ENCODE measurements around the gene HSD17B2.
"Not testable (repeated sequence)": the region's sequence is repeated elsewhere in the genome, so short reads cannot be mapped to it uniquely, and the experiment has no call there.

The HSD17B2 gene, protein sequence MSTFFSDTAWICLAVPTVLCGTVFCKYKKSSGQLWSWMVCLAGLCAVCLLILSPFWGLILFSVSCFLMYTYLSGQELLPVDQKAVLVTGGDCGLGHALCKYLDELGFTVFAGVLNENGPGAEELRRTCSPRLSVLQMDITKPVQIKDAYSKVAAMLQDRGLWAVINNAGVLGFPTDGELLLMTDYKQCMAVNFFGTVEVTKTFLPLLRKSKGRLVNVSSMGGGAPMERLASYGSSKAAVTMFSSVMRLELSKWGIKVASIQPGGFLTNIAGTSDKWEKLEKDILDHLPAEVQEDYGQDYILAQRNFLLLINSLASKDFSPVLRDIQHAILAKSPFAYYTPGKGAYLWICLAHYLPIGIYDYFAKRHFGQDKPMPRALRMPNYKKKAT

DNA sequence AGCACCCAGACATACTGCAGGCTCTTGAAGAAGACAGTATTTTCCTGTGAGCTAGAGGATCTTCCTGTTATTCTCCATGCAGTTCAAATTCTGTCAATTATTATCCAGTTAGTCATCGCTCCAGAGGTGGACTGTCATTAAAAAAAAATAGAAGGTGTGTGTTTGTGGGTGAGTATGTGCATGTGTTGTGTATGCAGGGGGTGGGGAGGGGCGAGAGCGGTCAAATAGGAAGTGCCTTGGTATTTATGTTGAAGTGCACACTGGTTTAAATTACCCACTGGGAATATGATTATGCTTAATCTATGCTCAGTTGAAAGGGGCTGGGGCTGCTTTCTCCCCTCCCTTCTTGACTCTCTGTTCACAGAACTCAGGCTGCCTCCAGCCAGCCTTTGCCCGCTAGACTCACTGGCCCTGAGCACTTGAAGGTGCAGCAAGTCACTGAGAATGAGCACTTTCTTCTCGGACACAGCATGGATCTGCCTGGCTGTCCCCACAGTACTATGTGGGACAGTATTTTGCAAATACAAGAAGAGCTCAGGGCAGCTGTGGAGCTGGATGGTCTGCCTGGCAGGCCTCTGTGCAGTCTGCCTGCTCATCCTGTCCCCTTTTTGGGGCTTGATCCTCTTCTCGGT, at the start of gene HSD17B2:
Gene HSD17B2, plus strand, starts transcription at position 273 of the 632 bp plus-strand sequence. Its CDS starts 172 bp downstream, at position 445.
- no peak for DNase-seq (ENCODE audit: low read depth, low spot score)

DNA sequence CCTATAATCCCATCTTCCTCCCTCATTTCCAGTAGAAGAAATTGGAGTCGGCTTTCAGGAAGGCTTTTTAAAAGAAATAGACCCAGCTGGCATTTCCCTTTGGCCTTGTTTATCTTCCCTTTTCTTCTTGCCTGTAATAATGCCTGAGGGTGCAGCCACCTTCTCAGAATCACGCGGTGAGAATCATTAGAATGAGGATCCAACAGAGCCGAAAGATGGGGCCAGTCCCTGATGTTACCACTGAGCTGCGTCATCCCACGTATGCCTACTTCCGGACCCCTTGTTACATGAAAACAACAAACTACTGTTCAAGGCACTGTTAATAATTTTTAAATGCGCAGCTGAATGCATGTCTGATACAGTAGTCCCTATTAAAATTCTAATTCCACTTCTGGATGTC, 47.9 kb upstream of the HSD17B2 start:
- no peak for DNase-seq (ENCODE audit: low read depth, low spot score)

DNA sequence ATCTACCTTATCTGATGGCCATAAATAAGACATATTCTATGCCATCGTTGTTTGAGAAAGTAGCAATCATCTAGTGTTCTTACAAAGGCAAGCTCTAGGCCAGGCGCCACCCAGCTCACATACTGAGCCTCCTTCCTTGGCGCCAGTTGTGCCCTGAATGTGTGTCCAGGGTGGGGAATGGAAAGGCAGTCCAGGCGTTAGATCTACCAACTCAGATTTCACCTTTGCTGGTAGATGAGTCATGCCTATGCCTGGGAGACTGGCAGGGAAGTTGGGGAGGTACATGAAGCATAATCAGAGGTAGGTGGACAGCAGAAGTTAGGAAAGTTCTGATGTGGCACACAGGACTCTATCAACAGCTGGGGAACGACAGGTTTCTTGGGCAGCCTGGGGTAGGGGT, 47.3 kb upstream of the HSD17B2 start:
- no peak for DNase-seq (ENCODE audit: low read depth, low spot score)

DNA sequence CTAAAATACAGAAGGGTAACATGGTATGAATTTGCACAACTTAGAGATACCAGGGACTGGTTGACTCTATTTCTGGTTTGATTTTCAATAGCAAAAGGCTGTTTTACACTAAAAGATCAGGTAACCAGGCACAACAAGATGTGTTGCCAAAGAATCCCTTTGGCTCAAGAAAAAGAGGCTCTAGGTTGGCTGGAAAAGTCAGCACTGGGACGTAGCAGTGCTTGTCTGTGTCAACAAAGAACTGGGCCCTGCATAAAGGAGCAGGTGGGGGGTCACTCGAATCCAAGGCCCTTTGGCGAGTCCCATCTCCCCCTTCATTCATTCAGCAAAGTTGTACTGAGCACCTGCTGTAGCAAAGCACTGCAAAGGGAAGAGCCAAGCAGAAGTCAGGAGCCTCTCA, 42.2 kb upstream of the HSD17B2 start:
- DNase-seq (ENCODE audit: low read depth, low spot score), result no peak

DNA sequence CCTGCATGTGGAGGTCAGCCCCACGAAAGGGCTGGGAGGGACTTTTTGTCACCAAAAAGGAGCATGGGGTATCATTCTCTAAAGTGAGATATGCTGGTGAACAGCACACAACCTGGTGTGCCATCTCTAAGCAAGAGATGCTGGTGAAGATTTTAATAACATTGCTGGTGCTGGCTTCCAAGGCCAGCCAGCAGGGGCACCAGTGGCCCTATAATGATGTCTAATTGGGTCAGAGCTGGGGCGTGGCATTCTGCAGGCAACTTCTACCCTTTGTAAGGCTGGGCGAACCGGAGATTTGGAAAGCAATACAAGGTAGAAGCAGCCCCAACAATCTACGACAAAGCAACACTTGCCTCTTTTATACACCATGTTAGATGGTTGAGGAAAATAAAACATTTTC, 40.6 kb upstream of the HSD17B2 start:
- no peak for DNase-seq (ENCODE audit: low read depth, low spot score)

DNA sequence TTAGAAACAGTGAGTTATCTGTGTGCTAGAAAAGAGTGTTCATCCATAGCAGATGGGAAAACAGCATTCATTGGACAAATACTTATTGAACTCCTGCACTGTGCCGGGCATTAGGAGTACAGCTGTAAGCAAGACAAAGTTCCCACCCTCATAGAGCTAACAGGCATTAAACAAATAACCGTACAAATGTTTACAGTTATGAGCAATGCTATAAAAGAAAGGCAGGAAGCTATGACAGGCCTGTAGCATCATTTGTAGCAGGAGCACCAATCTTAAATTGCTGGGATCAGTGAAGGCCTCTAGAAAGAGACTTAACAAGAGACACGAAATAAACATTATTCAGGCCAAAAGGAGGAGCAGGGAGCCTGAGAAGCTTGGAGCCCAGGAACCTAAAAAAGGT, 39.4 kb upstream of the HSD17B2 start:
- DNase-seq (ENCODE audit: low read depth, low spot score), result no peak

DNA sequence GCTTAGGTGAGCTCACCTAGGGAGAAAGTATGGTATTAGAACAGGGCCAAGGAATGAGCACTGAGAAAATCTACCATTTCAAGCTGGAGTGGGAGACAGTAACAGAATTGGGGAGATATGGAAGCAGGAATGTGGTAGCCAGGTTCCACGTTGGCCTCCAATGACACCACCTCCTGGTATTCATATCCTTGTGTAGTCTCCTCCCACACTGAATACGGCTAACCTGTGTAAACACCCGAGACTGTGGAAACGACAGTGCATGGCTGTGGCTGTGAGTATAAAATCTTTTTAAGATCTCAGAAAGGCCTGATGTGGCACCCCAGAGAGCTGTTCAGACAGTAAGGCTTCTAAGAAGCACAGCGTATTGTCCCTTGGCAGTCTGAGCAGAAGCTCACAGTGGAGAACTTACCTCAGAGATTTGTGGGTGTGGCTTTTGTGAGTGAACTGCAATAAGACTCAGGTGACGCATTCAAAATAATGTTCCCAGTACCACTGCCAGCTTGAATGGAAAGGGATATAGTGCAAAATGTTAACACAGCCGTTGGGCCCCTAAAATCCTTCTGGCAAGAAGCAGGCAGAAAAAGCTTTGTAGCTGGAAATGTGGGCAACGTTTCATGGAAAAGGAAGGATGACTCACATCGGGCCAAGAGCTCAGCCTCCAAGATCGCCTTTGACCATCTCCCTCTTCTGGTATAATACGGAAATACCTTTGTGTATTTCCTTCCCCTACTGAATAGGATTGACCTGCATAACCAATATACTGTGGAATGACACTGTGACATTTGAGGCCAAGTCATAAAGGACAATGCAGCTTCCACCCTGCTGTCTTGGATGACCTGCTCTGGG, 38.2 kb upstream of the HSD17B2 start:
- DNase-seq (ENCODE audit: low read depth, low spot score), result peak; percentile 61

DNA sequence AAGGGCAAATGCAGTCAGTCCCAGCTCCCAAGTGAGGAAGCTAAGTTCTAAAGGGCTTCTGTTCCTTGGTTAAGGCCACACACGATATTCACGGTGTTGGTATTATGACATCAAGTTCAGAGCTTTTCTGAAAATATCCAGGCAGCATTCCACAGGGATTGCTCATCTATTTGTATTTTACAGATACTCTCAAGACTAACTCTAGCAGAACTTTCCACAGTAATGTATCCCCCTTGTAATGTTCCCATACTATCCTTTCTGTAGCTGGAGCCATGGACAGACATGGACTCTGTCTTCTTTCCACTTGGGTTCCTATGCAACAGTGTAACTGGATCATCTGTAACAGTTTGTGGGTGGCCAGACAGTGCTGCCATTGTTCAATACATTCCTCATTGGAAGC, 37.3 kb upstream of the HSD17B2 start:
- peak; percentile 80 for DNase-seq (ENCODE audit: low read depth, low spot score)

DNA sequence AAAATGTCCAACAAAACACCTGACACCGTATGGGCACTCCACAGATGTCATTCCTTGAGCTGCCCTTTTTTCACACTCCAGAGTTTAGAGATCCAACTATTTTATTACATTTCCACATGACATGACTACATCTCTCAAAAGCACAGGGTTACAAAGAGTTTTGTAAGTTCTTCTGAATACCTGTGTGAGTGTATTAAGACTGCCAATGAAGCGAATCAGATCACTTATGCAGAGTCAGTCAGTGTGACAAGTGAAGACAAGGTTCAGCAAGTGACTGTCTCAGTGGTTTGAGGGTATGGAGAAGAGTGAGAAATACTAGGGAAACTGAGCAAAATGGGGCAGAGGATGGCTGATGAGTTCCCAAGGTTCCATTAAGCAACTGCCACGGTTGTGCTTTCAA, 32.2 kb upstream of the HSD17B2 start:
- no peak for DNase-seq (ENCODE audit: low read depth, low spot score)

DNA sequence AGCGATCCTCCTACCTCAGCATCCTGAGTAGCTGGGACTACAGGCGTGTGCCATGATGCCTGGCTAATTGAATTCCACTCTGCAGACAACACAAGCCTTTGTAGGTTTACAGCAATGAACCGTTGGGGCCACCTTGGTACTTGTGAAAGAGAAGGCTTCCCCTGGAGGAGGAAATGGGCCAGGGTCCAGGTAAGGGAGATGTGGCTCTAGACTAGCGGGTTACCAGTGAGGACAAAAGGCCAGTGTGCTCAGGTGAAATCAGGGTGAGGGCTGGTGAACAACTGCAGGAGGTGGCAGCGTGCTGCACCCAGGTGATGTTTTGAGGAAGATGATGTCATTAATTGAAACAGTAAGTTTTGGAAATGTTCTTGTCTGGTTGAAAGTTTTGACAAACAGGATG, 30.5 kb upstream of the HSD17B2 start:
- DNase-seq (ENCODE audit: low read depth, low spot score), result no peak

DNA sequence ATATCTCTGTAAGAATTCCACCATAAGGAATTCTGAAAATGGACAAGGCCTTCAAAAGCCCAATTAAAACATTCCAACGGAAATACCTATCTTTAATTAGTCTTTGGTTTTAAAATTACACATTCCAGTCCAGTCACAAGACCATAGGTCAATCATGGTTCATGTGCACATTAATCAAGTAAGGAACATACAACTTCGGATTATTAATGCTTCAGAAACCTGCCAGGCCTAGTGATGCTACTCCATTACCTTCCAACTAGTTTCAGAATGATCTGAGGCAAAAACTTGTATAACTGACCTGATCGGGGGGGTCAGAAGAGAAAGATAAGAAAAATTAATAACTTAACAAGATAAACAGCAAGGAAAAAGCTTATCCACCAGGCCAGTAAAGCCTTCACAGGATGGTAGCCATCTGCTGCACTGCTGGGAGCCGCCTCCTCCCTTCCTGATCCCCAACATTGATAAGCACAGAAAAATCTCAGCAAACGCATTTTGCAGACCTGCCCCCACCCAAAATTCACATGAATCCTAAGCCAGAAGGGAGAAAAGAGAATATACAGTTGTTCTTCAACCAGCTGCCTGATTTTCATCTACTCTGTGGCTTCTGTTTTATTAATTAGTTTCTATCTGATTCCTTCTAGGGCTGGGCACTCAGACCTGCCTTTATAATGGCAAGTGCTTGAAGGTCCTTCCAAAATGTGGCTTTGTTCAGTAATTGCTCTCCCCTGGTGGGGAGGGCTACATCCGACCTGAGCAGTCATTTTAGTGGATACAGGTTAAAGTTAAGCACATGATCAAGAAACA, 29.8 kb upstream of the HSD17B2 start:
- DNase-seq (ENCODE audit: low read depth, low spot score), result peak; percentile 6

DNA sequence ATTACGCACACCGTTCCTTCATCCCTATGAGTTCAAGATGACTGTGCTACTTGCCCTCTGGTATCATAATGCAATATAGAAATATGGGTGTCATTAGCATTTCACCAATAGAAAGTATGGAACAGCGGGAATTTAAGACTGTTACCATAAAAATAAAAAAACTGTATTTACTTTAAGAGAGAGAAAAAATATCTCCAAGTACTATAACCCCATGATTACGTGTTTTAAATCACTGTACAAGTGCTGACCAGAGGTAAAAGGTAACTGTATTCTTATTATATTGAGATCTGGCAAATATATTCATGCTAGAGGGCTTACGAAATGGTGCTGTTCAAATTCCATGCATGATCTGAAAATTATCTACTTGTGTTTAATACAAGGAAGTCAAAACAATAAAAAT, 29.0 kb upstream of the HSD17B2 start:
- no peak for DNase-seq (ENCODE audit: low read depth, low spot score)

DNA sequence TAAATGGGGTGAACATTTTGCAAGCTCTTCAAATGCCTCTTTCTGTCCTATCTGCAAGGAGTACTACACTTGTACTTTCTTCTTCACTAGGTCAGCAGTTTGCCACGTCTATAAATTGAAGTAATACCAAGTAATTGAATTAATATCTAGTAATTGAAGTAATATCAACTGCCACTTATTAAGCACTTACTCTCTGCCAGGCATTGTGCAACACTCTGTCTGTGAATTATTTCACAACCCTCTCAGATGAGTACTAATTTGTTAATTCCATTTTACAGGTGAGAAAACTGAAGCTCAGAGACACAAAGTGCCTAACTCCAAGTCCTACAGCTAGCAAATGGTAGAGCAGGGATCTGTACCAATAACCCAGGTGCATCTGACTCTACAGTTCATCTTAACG, 27.9 kb upstream of the HSD17B2 start:
- DNase-seq (ENCODE audit: low read depth, low spot score), result no peak

DNA sequence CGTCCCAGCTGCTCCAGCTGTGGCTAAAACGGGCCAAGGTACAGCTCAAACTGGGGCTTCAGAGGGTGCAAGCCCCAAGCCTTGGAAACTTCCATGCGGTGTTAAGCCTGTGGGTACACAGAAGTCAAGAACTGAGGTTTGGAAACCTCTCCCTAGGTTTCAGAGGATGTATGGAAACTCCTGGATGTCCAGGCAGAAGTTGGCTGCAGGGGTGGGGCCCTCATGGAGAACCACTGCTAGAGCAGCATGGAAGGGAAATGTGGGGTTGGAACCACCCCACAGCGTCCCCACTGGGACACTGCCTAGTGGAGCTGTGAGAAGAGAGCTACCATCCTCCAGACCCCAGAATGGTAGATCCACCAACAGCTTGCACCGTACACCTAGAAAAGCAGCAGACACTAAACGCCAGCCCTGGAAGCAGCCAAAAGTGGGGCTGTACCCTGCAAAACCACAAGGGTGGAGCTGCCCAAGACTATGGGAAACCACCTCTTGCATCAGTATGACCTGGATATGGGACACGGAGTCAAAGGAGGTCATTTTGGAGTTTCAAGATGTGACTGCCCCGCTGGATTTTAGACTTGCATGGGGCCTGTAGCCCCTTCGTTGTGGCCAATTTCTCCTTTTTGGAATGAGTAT, 26.0 kb upstream of the HSD17B2 start:
- no peak for DNase-seq (ENCODE audit: low read depth, low spot score)

DNA sequence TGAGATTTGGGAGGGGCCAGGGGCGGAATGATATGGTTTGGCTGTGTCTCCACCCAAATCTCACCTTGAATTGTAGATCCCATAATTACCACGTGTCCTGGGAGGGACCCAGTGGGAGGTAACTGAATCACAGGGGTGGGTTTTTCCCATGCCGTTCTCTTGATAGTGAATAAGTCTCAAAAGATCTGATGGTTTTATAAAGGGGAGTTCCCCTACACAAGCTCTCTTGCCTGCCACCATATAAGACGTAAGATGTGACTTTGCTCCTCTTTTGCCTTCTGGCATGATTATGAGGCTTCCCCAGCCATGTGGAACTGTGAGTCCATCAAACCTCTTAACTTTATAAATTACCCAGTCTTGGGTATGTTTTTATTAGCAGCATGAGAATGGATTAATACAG, 25.3 kb upstream of the HSD17B2 start:
- DNase-seq (ENCODE audit: low read depth, low spot score), result not testable (repeated sequence)

DNA sequence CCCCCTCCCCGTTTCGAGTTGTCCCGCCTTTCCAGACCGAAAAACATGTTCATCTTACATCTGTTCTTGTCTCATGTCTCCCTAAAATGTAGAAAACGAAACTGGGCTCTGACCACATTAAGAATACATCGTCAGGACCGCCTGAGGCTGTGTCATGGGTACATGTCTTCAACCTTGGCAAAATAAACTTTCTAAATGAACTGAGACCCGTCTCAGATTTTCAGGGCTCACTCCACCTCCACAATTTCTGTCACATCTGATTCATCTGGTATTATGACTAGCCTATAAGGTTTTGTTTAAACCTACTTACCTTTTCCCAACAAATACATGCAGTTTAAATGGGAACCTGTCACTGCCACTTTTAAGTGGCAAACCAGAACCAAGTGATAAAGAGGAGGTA, 24.4 kb upstream of the HSD17B2 start:
- no peak for DNase-seq (ENCODE audit: low read depth, low spot score)

DNA sequence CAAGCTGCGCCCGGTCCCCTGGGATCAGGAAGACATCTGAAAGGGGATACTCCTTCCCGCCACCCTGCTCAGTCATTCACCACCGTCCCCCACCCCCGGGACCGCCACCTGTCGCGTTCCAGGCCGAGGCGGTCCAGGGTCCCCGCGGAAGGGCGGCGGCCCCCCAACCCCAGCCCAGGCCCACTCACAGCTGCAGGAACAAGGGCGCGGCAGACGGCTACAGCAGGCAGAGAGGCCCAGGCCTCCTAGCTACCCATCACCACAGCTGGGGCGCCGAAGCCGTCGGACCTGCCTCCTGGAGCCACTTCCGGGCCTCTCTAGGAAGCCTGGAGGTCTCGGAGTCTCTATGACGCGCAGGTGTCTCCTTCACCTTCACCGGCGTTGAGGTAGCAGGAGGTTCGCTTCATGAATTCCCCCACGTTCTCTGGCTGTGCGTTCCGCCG, 23.8 kb upstream of the HSD17B2 start, which contains the start of gene SDR42E1:
Gene SDR42E1, minus strand, starts transcription at position 272 of the 443 bp plus-strand sequence. CDS start 10,612 bp downstream, outside the sequence.
- peak; percentile 12 for DNase-seq (ENCODE audit: low read depth, low spot score)

DNA sequence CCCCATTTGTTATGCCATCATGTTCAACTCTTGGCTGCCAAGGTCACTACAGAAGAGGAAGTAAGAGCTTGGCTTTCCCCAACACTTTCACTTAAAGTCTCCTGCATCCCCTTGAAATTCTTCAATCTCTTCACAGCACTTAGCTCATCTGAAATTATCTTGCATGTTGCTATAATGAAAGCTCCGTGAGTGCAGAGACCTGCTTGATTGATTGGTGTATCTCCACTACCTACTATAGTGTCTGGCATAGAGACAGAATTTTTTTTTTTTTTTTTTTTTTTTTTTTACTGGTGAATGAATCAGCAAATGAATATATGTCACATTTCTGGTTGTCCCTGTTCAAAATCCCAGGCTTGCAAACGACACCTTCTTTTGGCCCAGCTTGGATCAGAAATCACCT, 21.9 kb upstream of the HSD17B2 start:
- no peak for DNase-seq (ENCODE audit: low read depth, low spot score)

DNA sequence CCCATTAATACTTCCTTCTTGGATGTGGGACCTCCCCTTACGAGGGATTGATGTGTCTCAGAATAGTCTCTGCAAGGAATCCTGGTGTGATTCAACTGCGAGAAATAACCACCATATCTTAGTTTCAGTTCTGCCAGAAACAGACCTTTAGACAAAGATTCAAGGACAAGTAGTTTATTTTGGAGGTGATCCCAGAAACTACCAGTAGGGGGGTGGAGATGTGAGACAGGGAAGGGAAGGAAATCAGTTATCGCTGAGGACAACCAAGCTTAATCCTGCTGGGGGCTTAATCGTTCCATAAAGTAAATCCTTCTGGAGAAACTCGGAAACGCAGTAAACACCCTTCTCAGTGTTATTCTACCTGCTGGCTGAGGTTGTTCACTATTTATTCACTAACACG, 18.8 kb upstream of the HSD17B2 start:
- peak; percentile 42 for DNase-seq (ENCODE audit: low read depth, low spot score)

DNA sequence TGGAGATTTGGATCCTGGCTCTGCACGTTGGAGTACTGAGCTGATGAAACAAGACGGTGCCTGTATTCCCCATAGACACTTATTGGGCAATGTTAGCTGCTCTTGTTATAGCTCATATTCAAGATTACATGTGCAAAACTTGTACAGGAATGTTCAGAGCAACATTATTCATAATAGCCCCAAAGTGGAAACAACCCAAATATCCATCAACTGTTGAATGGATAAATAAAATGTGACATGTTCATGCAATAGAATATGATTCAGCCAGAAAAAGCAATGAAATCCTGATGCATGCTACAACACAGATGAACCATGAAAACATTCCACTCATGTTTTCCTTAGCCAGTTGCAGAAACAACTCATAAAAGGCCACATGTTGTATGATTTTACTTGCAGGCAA, 18.1 kb upstream of the HSD17B2 start:
- no peak for DNase-seq (ENCODE audit: low read depth, low spot score)

All from astrocyte of the hippocampus (primary cell).